Measurements from ENCODE around the gene RENBP. TPM values are rescaled to one million over a fixed set of nuclear protein-coding genes. Genes with fewer than 3 reads are reported as not detected.

RENBP gene
- total and polyA plus RNA-seq, 4 donors, result 1.0 to 7.9 (median 7.0) TPM

GRCh38 chrX:153901753-153902140, 42.7 kb downstream of the RENBP start:
- TF ChIP-seq EGR1 (IDR thresholded peaks at IDR 0.05; ENCODE audit: low read depth in 2 of 2) (no peak), YY1 (IDR thresholded peaks at IDR 0.05) (no peak), JUND (IDR thresholded peaks at IDR 0.05) (no peak), GABPA (IDR thresholded peaks at IDR 0.05 in 1 of 2, conservative IDR thresholded peaks at IDR 0.05 in 1 of 2) (no peak), MAX (IDR thresholded peaks at IDR 0.05) (no peak), CTCF (IDR thresholded peaks at IDR 0.05; ENCODE audit: low read depth, low read length, missing input control) (no peak), RXRA (IDR thresholded peaks at IDR 0.05) (no peak), FOXA2 (IDR thresholded peaks at IDR 0.05) (no peak), TAF1 (conservative IDR thresholded peaks at IDR 0.05) (no peak)
- H3K9me3 ChIP-seq (ENCODE audit: control insufficient read depth in 4 of 4, low read length in 3 of 4), result no peaks in the 10 kb centered on the region
- no peak overlapping the region for H3K4me3 ChIP-seq (ENCODE audit: low read depth in 1 of 3, low read length in 3 of 3)
- no peaks in the 10 kb centered on the region for H3K27me3 ChIP-seq (ENCODE audit: control insufficient read depth in 4 of 4, insufficient read depth in 4 of 4, low read length in 3 of 4)
- WGBS, result 55% methylated on average over 8 of the region's 8 CpGs
- H3K36me3 ChIP-seq (ENCODE audit: control insufficient read depth in 4 of 4, insufficient read depth in 3 of 4, low read depth in 1 of 4, low read length in 3 of 4), result no peaks in the 10 kb centered on the region
- DNase-seq (ENCODE audit: low spot score), result no peak
- H3K27ac ChIP-seq (ENCODE audit: low read depth in 1 of 2, low read length in 2 of 2), result no peak overlapping the region
- no peak overlapping the region for H3K9ac ChIP-seq (ENCODE audit: low read depth in 1 of 2, low read length in 2 of 2)
- peaks cover 0 to 10% (median 4%) of the 10 kb centered on the region in 4 donors for H3K4me1 ChIP-seq (ENCODE audit: control insufficient read depth in 4 of 4, insufficient read depth in 4 of 4, low read length in 3 of 4)

GRCh38 chrX:153900831-153901752, 43.4 kb downstream of the RENBP start:
- Histone ChIP-seq H3K9me3 (ENCODE audit: control insufficient read depth in 4 of 4, low read length in 3 of 4) (no peaks in the 10 kb centered on the region), H3K4me1 (ENCODE audit: control insufficient read depth in 4 of 4, insufficient read depth in 4 of 4, low read length in 3 of 4) (peaks cover 0 to 10% (median 4%) of the 10 kb centered on the region in 4 donors), H3K27me3 (ENCODE audit: control insufficient read depth in 4 of 4, insufficient read depth in 4 of 4, low read length in 3 of 4) (no peaks in the 10 kb centered on the region), H3K36me3 (ENCODE audit: control insufficient read depth in 4 of 4, insufficient read depth in 3 of 4, low read depth in 1 of 4, low read length in 3 of 4) (no peaks in the 10 kb centered on the region), H3K9ac (ENCODE audit: low read depth in 1 of 2, low read length in 2 of 2) (no peak overlapping the region), H3K27ac (ENCODE audit: low read depth in 1 of 2, low read length in 2 of 2) (no peak overlapping the region), H3K4me3 (ENCODE audit: low read depth in 1 of 3, low read length in 3 of 3) (no peak overlapping the region)
- WGBS, result 42% methylated on average over 26 of the region's 26 CpGs
- no peak for DNase-seq (ENCODE audit: low spot score)
- TF ChIP-seq CTCF (IDR thresholded peaks at IDR 0.05; ENCODE audit: low read depth, low read length, missing input control) (no peak), MAX (IDR thresholded peaks at IDR 0.05) (no peak)

- H3K9ac ChIP-seq (ENCODE audit: low read depth in 1 of 2, low read length in 2 of 2), result no peak overlapping the region
- peaks cover 0 to 3% (median under 1%) of the 10 kb centered on the region in 4 donors for H3K4me1 ChIP-seq (ENCODE audit: control insufficient read depth in 4 of 4, insufficient read depth in 4 of 4, low read length in 3 of 4)
- no peak overlapping the region for H3K27ac ChIP-seq (ENCODE audit: low read depth in 1 of 2, low read length in 2 of 2)
- H3K9me3 ChIP-seq (ENCODE audit: control insufficient read depth in 4 of 4, low read length in 3 of 4), result no peaks in the 10 kb centered on the region
- H3K36me3 ChIP-seq (ENCODE audit: control insufficient read depth in 4 of 4, insufficient read depth in 3 of 4, low read depth in 1 of 4, low read length in 3 of 4), result no peaks in the 10 kb centered on the region
- no peak for DNase-seq (ENCODE audit: low spot score)
- no peaks in the 10 kb centered on the region for H3K27me3 ChIP-seq (ENCODE audit: control insufficient read depth in 4 of 4, insufficient read depth in 4 of 4, low read length in 3 of 4)
- H3K4me3 ChIP-seq (ENCODE audit: low read depth in 1 of 3, low read length in 3 of 3), result no peak overlapping the region
- TF ChIP-seq HNF4G (IDR thresholded peaks at IDR 0.05), result no peak
- no peak for TF ChIP-seq REST (IDR thresholded peaks at IDR 0.05)
- TF ChIP-seq ATF3 (IDR thresholded peaks at IDR 0.05), result no peak
- no peak for TF ChIP-seq GABPA (IDR thresholded peaks at IDR 0.05 in 1 of 2, conservative IDR thresholded peaks at IDR 0.05 in 1 of 2)
- no peak for TF ChIP-seq EGR1 (IDR thresholded peaks at IDR 0.05; ENCODE audit: low read depth in 2 of 2)
- TF ChIP-seq FOXA1 (IDR thresholded peaks at IDR 0.05), result no peak
- TF ChIP-seq FOXA2 (IDR thresholded peaks at IDR 0.05), result no peak
- TF ChIP-seq YY1 (IDR thresholded peaks at IDR 0.05), result no peak
- no peak for TF ChIP-seq TAF1 (conservative IDR thresholded peaks at IDR 0.05)
- no peak for TF ChIP-seq RXRA (IDR thresholded peaks at IDR 0.05)
- no peak for TF ChIP-seq NR2F2 (IDR thresholded peaks at IDR 0.05)
- no peak for TF ChIP-seq JUND (IDR thresholded peaks at IDR 0.05)
- TF ChIP-seq ZBTB33 (IDR thresholded peaks at IDR 0.05), result no peak
Observed at GRCh38 chrX:153897899-153898298, 46.5 kb downstream of the RENBP start.

Measured in liver (tissue), 9 donors.